GM18951 (cell line): Measurements from ENCODE around the gene GSG1L.
"Not testable (repeated sequence)": the region's sequence is repeated elsewhere in the genome, so short reads cannot be mapped to it uniquely, and the experiment has no call there.

ENCODE experiments used
- POLR2A ChIP-seq: IDR thresholded peaks from 4 replicates; pipeline ENCODE4 v1.6.1; 2011; ENCODE audit warnings: mild to moderate bottlenecking; ENCODE audit not compliant: insufficient read length, insufficient read depth; ENCODE audit errors: extremely low read depth
- in situ Hi-C: fragments of 300-500 bp; cut with MboI; formaldehyde crosslinking; loops from one replicate; pipeline ENCODE4 v1.12.0; 2022; ENCODE audit warnings: low sequenced_read_pairs, mixed read lengths, inconsistent platforms; ENCODE audit not compliant: unreplicated experiment

Gene GSG1L

GRCh38 chr16:27984121-27984520, 79.4 kb downstream of the GSG1L start:
- in situ Hi-C loops = no loop called here
- TF ChIP-seq POLR2A = no peak

GRCh38 chr16:27983244-27983643, 80.3 kb downstream of the GSG1L start:
- in situ Hi-C loops = no loop called here
- no peak for TF ChIP-seq POLR2A

GRCh38 chr16:27982184-27982583, 81.3 kb downstream of the GSG1L start:
- in situ Hi-C loops = no loop called here
- TF ChIP-seq POLR2A = no peak

- TF ChIP-seq POLR2A = no peak
- in situ Hi-C loops = no loop called here
These were observed 82.4 kb downstream of the GSG1L start for GRCh38 chr16:27980919-27981700.

GRCh38 chr16:27980076-27980775, 83.3 kb downstream of the GSG1L start:
- in situ Hi-C loops = no loop called here
- TF ChIP-seq POLR2A = no peak

- in situ Hi-C loops = not testable (repeated sequence)
These were observed 83.8 kb downstream of the GSG1L start for GRCh38 chr16:27979668-27980067.

GRCh38 chr16:27978876-27979275, 84.6 kb downstream of the GSG1L start:
- no peak for TF ChIP-seq POLR2A
- in situ Hi-C loops = no loop called here

GRCh38 chr16:27977966-27978365, 85.5 kb downstream of the GSG1L start:
- TF ChIP-seq POLR2A = no peak
- in situ Hi-C loops = no loop called here

- in situ Hi-C loops = no loop called here
- no peak for TF ChIP-seq POLR2A
These were observed 86.5 kb downstream of the GSG1L start for GRCh38 chr16:27976990-27977389.

- TF ChIP-seq POLR2A = no peak
- in situ Hi-C loops = no loop called here
These were observed 88.5 kb downstream of the GSG1L start for GRCh38 chr16:27974896-27975540.

GRCh38 chr16:27973678-27974077, 89.8 kb downstream of the GSG1L start:
- no peak for TF ChIP-seq POLR2A
- in situ Hi-C loops = no loop called here

- in situ Hi-C loops = no loop called here
These were observed 91.0 kb downstream of the GSG1L start for GRCh38 chr16:27972500-27972899.

GRCh38 chr16:27969574-27969973, 93.9 kb downstream of the GSG1L start:
- TF ChIP-seq POLR2A = no peak
- in situ Hi-C loops = no loop called here

More at GRCh38 chr16:27972500-27972899, 91.0 kb downstream of the GSG1L start:
- no peak for TF ChIP-seq POLR2A

- in situ Hi-C loops = no loop called here
- TF ChIP-seq POLR2A = no peak
These were observed 96.3 kb downstream of the GSG1L start for GRCh38 chr16:27967169-27967568.
